ENCODE results near the gene F2RL3. TPM values are rescaled to one million over a fixed set of nuclear protein-coding genes. Genes with fewer than 3 reads are reported as not detected.

Gene F2RL3
- total and polyA plus RNA-seq, 2 of the 8 experiments (the other 6 are each of a cell fraction or from before 2014, with no cell fraction given): not detected

DNA sequence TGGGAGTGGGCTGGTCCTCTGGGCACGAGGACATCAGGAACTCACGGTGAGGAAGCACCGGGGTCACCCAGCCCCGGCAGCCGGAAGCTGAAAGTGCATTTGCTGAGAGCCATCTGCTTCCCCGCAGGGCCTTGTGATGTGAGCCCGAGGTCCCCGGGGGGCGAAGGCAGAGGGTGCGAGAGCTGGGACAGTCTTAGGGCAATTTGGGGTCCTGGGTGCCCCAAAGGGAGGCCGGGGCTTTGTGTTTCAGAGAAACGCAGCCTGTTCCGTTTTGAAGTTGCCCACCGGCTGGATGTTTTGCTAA lies 4.8 kb downstream of the F2RL3 start:
- no peak overlapping the region for H2AK5ac ChIP-seq (ENCODE audit: low read depth, low read length)
- FAIRE-seq (no peak), DNase-seq (ENCODE audit: low read depth in 1 of 2, low spot score in 2 of 2) (no peak)
- H2BK15ac ChIP-seq (ENCODE audit: low read length): no peak overlapping the region
- H3K79me1 ChIP-seq (ENCODE audit: low read depth, low read length): no peaks in the 10 kb centered on the region
- H3K36me3 ChIP-seq (ENCODE audit: control insufficient read depth in 2 of 4, insufficient read depth in 4 of 4, low read length in 3 of 4): no peaks in the 10 kb centered on the region
- no peak overlapping the region for H2BK5ac ChIP-seq (ENCODE audit: low read depth, low read length)
- H3K4me2 ChIP-seq (ENCODE audit: insufficient read depth in 1 of 2, low read depth in 2 of 2, low read length in 2 of 2): no peak overlapping the region
- H3K23ac ChIP-seq (ENCODE audit: insufficient read length): no peak overlapping the region
- H2AFZ ChIP-seq (ENCODE audit: low read length): no peak overlapping the region
- no peak overlapping the region for H2BK20ac ChIP-seq (ENCODE audit: low read length)
- H3K79me2 ChIP-seq (ENCODE audit: control insufficient read depth in 1 of 2, insufficient read depth in 2 of 2, low read length in 2 of 2): no peaks in the 10 kb centered on the region
- no peak overlapping the region; the same call in 1 of the 2 replicates for H4K8ac ChIP-seq (ENCODE audit: extremely low read depth, insufficient read depth, low read length)
- ChIA-PET POLR2A (ENCODE audit: partially characterized antibody) (no interaction called here), CTCF (ENCODE audit: partially characterized antibody) (interaction anchor here (1.9 kb wide), 1 partner anchor 115 kb away, joined by 4 read pairs; no protein-coding TSS in a partner anchor)
- no peaks in the 10 kb centered on the region for H4K20me1 ChIP-seq (replicated peaks in 1 of 2; ENCODE audit: control insufficient read depth in 1 of 2, insufficient read depth in 2 of 2, low read length in 2 of 2)
- H4K5ac ChIP-seq (ENCODE audit: insufficient read length, low read depth, low read length): no peak overlapping the region
- H2BK12ac ChIP-seq (ENCODE audit: low read depth, low read length): no peak overlapping the region
- WGBS, 2 experiments (ENCODE audit: extremely low coverage in 1 of 2, insufficient coverage in 1 of 2, insufficient read length in 1 of 2, insufficient replicate concordance in 2 of 2, low coverage in 1 of 2, low lambda C conversion rate in 2 of 2, missing lambda C conversion rate in 1 of 2): 93% methylated on average over 13 of the region's 14 CpGs; no CpG with 5 or more reads in 1 of the 2 experiments
- no peak overlapping the region for H2BK120ac ChIP-seq (replicated peaks; ENCODE audit: low read depth, low read length)
- no peak overlapping the region for H3K4me3 ChIP-seq (ENCODE audit: extremely low read depth in 1 of 4, insufficient read depth in 2 of 4, low read depth in 3 of 4, low read length in 4 of 4)
- no peak overlapping the region for H4K91ac ChIP-seq (replicated peaks; ENCODE audit: insufficient read length, low read length)
- no peak overlapping the region for H3K27ac ChIP-seq (ENCODE audit: low read depth, low read length)
- H3K27me3 ChIP-seq (replicated peaks in 1 of 4; ENCODE audit: control insufficient read depth in 3 of 4, extremely low read depth in 1 of 4, insufficient read depth in 3 of 4, low read length in 3 of 4): peaks cover 0 to 13% (median 7%) of the 10 kb centered on the region in 4 experiments; a peak in 5 of 7 replicates
- H3K9me3 ChIP-seq (ENCODE audit: insufficient read depth in 2 of 2, low read depth in 1 of 2, low read length in 1 of 2): no peaks in the 10 kb centered on the region
- H3K4me1 ChIP-seq (replicated peaks in 1 of 4; ENCODE audit: control insufficient read depth in 3 of 4, insufficient read depth in 4 of 4, low read length in 3 of 4): peaks cover 0 to 3% (median 1%) of the 10 kb centered on the region in 4 experiments; a peak in 2 of 7 replicates
- TF ChIP-seq FOSL1 (IDR thresholded peaks at IDR 0.05; ENCODE audit: insufficient read depth, low read depth, low read length) (no peak), NANOG (IDR thresholded peaks at IDR 0.05; ENCODE audit: insufficient read depth, low read depth, low read length, poor library complexity, severe bottlenecking) (no peak), SIN3A (conservative IDR thresholded peaks at IDR 0.05 in 1 of 2, IDR thresholded peaks at IDR 0.05 in 1 of 2; ENCODE audit: low read depth in 1 of 2, low read length in 2 of 2) (no peak), SIX5 (IDR thresholded peaks at IDR 0.05; ENCODE audit: low read depth, low read length) (no peak), E2F6 (IDR thresholded peaks at IDR 0.05) (no peak)
- no peak overlapping the region for H3K9ac ChIP-seq (replicated peaks in 1 of 4; ENCODE audit: extremely low read depth in 1 of 4, low read depth in 3 of 4, low read length in 3 of 4)
- no peak overlapping the region for H3K18ac ChIP-seq (ENCODE audit: extremely low read depth, low read length)
- peaks cover 12% of the 10 kb centered on the region; the same call in 1 of the 2 replicates for H3K23me2 ChIP-seq (ENCODE audit: low read depth, low read length)
- no peak overlapping the region for H3K4ac ChIP-seq (replicated peaks; ENCODE audit: insufficient read length, low read depth, low read length)
- no peak overlapping the region for H3K56ac ChIP-seq (replicated peaks; ENCODE audit: insufficient read length, low read depth, low read length)
- H3K14ac ChIP-seq (ENCODE audit: insufficient read length): no peak overlapping the region

Measured in H1 (cell line).